ENCODE results near the gene POLR1D. TPM values are rescaled to one million over a fixed set of nuclear protein-coding genes. Genes with fewer than 3 reads are reported as not detected.

The POLR1D gene
- total RNA-seq, 1 experiment from 2014 or later = 198 TPM

- Mint-ChIP-seq H3K27me3 (ENCODE audit: low read depth) (no peaks in the 10 kb centered on the region), H3K9me3 (no peaks in the 10 kb centered on the region), H3K36me3 (0 out of 2 replicates have a peak, but pooled peaks cover 2% of the 10 kb centered on the region), H3K27ac (peak overlapping the region; percentile 28; the same call in 1 of the 2 replicates), H3K4me1 (peaks cover 5% of the 10 kb centered on the region), H3K4me3 (no peak overlapping the region)
- ATAC-seq = no peak
- ChIA-PET POLR2A (interaction anchor here (1.4 kb wide), 1 partner anchor 11 kb away, joined by 4 read pairs; the partner anchor contains the start of gene LNX2), CTCF (interaction anchor here (1.0 kb wide), 1 partner anchor 269 kb away, joined by 4 read pairs; no protein-coding TSS in a partner anchor)
- no peak for DNase-seq (ENCODE audit: low spot score)
- TF ChIP-seq ZMAT4 (CRISPR knock-in tag; IDR thresholded peaks at IDR 0.05) (no peak), RELA (CRISPR knock-in tag; IDR thresholded peaks at IDR 0.05; ENCODE audit: borderline replicate concordance) (no peak), PRRX2 (CRISPR knock-in tag; IDR thresholded peaks at IDR 0.05) (no peak), GTF2I (CRISPR knock-in tag; conservative IDR thresholded peaks at IDR 0.05) (no peak), HMGXB4 (CRISPR knock-in tag; IDR thresholded peaks at IDR 0.05) (no peak), AFF4 (CRISPR knock-in tag; IDR thresholded peaks at IDR 0.05; ENCODE audit: borderline replicate concordance) (no peak), NR1H2 (CRISPR knock-in tag; IDR thresholded peaks at IDR 0.05) (no peak)
- TF ChIP-seq, protein P1, sequence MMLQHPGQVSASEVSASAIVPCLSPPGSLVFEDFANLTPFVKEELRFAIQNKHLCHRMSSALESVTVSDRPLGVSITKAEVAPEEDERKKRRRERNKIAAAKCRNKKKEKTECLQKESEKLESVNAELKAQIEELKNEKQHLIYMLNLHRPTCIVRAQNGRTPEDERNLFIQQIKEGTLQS (CRISPR knock-in tag; conservative IDR thresholded peaks at IDR 0.05) = no peak
- TF ChIP-seq, protein P2, sequence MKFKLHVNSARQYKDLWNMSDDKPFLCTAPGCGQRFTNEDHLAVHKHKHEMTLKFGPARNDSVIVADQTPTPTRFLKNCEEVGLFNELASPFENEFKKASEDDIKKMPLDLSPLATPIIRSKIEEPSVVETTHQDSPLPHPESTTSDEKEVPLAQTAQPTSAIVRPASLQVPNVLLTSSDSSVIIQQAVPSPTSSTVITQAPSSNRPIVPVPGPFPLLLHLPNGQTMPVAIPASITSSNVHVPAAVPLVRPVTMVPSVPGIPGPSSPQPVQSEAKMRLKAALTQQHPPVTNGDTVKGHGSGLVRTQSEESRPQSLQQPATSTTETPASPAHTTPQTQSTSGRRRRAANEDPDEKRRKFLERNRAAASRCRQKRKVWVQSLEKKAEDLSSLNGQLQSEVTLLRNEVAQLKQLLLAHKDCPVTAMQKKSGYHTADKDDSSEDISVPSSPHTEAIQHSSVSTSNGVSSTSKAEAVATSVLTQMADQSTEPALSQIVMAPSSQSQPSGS (CRISPR knock-in tag; IDR thresholded peaks at IDR 0.05; ENCODE audit: borderline replicate concordance, low read depth) = no peak
Measured at GRCh38 chr13:27631156-27631555, 9.5 kb downstream of the POLR1D start.

- no peak for DNase-seq (ENCODE audit: low spot score)
- CTCF ChIA-PET = interaction anchor here (1.0 kb wide), 1 partner anchor 269 kb away, joined by 4 read pairs; no protein-coding TSS in a partner anchor
- no peak for ATAC-seq
- no peak for TF ChIP-seq ZNF317 (CRISPR knock-in tag; IDR thresholded peaks at IDR 0.05; ENCODE audit: borderline replicate concordance, low read depth)
- no peak overlapping the region for H3K4me3 Mint-ChIP-seq
- H3K4me1 Mint-ChIP-seq = 0 out of 2 replicates have a peak, but pooled peaks cover 2% of the 10 kb centered on the region
- POLR2A ChIA-PET = interaction anchor here (1.4 kb wide), 1 partner anchor 11 kb away, joined by 4 read pairs; the partner anchor contains the start of gene LNX2
- H3K9me3 Mint-ChIP-seq = no peaks in the 10 kb centered on the region
- H3K27me3 Mint-ChIP-seq (ENCODE audit: low read depth) = no peaks in the 10 kb centered on the region
- H3K36me3 Mint-ChIP-seq = 0 out of 2 replicates have a peak, but pooled peaks cover 2% of the 10 kb centered on the region
- H3K27ac Mint-ChIP-seq = no peak overlapping the region
Measured at GRCh38 chr13:27631665-27632064, 10.0 kb downstream of the POLR1D start.

DNA sequence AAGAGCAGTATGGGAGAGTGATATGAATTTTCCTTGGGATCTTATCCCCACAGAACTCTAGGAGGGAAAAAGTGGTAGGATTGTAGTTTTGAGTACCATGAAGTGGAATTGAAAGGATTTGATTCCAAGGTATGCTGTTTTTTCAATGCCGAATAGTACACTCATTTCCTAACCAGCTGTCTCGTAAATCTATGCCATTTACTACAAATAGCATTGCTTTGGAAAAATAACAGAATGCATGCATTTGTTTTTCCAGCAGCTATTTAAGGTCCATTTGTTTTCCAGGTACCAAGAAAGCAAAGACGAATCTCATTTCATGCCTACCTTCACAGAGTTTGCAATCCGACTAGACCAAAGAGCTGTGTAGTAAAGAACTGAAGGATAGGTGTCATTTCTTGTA lies 10.5 kb downstream of the POLR1D start:
- DNase-seq (ENCODE audit: low spot score) = no peak
- H3K27me3 Mint-ChIP-seq (ENCODE audit: low read depth) = no peaks in the 10 kb centered on the region
- POLR2A ChIA-PET = no interaction called here
- CTCF ChIA-PET = no interaction called here
- no peak for ATAC-seq
- no peak overlapping the region for H3K4me3 Mint-ChIP-seq
- no peak for TF ChIP-seq HMGXB4 (CRISPR knock-in tag; IDR thresholded peaks at IDR 0.05)
- no peak for TF ChIP-seq ZNF263 (CRISPR knock-in tag; IDR thresholded peaks at IDR 0.05; ENCODE audit: low read depth)
- 0 out of 2 replicates have a peak, but pooled peaks cover 2% of the 10 kb centered on the region for H3K36me3 Mint-ChIP-seq
- H3K27ac Mint-ChIP-seq = no peak overlapping the region
- H3K9me3 Mint-ChIP-seq = no peaks in the 10 kb centered on the region
- H3K4me1 Mint-ChIP-seq = 0 out of 2 replicates have a peak, but pooled peaks cover 2% of the 10 kb centered on the region
